Activated naive CD4-positive, alpha-beta T cell treated with anti-CD3 and anti-CD28 coated beads, Interleukin-2, amount 10 ng/mL, durations not matched to agents 7 days and 5 days (primary cell): Measurements from ENCODE around the gene DTL.

Experiments
- CTCF ChIA-PET: fragments of 350-600 bp; sonication (Branson Sonifier 250); formaldehyde crosslinking; loops from one replicate; lab custom pipeline; 2021; ENCODE audit warnings: antibody characterized with exemption; lab: Charles Lee
- DNase-seq: peaks from one replicate; pipeline ENCODE4 v3.0.0-alpha.2; 2020
- H3K27ac Mint-ChIP-seq: one replicate; pipeline ENCODE4 v1.8.0; 2021; ENCODE audit warnings: mild to moderate bottlenecking, moderate library complexity, mixed read lengths
- H3K27me3 Mint-ChIP-seq: one replicate; pipeline ENCODE4 v1.8.0; 2021; ENCODE audit warnings: mild to moderate bottlenecking, mixed read lengths
- H3K36me3 Mint-ChIP-seq: one replicate; pipeline ENCODE4 v1.8.0; 2021; ENCODE audit warnings: mixed read lengths
- H3K4me1 Mint-ChIP-seq: one replicate; pipeline ENCODE4 v1.8.0; 2021; ENCODE audit warnings: mixed read lengths
- H3K4me3 Mint-ChIP-seq: one replicate; pipeline ENCODE4 v1.8.0; 2021; ENCODE audit warnings: mild to moderate bottlenecking, moderate library complexity, mixed read lengths
- H3K9me3 Mint-ChIP-seq: one replicate; pipeline ENCODE4 v1.8.0; 2021; ENCODE audit warnings: mixed read lengths

The DTL gene

GRCh38 chr1:212137854-212138253 lies 102.3 kb downstream of the DTL start:
- CTCF ChIA-PET, result no interaction called here
- no peak overlapping the region for H3K27ac Mint-ChIP-seq
- H3K9me3 Mint-ChIP-seq, result peaks cover 5% of the 10 kb centered on the region
- H3K36me3 Mint-ChIP-seq, result peaks cover 24% of the 10 kb centered on the region
- H3K4me1 Mint-ChIP-seq, result no peaks in the 10 kb centered on the region
- H3K27me3 Mint-ChIP-seq, result no peaks in the 10 kb centered on the region
- no peak overlapping the region for H3K4me3 Mint-ChIP-seq
- DNase-seq, result no peak

- Mint-ChIP-seq H3K27me3 (no peaks in the 10 kb centered on the region), H3K4me3 (no peak overlapping the region), H3K4me1 (no peaks in the 10 kb centered on the region), H3K27ac (no peak overlapping the region), H3K9me3 (peaks cover 5% of the 10 kb centered on the region), H3K36me3 (peaks cover 26% of the 10 kb centered on the region)
- DNase-seq, result no peak
- CTCF ChIA-PET, result interaction anchor here (1.7 kb wide), 1 partner anchor 319 kb away, joined by 3 read pairs; no protein-coding TSS in a partner anchor
Observed at GRCh38 chr1:212138457-212138856, 102.9 kb downstream of the DTL start.

- DNase-seq, result no peak
- no peak overlapping the region for H3K27ac Mint-ChIP-seq
- H3K4me3 Mint-ChIP-seq, result no peak overlapping the region
- peaks cover 23% of the 10 kb centered on the region for H3K36me3 Mint-ChIP-seq
- H3K27me3 Mint-ChIP-seq, result no peaks in the 10 kb centered on the region
- CTCF ChIA-PET, result interaction anchor here (1.7 kb wide), 1 partner anchor 318 kb away, joined by 3 read pairs; no protein-coding TSS in a partner anchor
- no peaks in the 10 kb centered on the region for H3K4me1 Mint-ChIP-seq
- H3K9me3 Mint-ChIP-seq, result peaks cover 3% of the 10 kb centered on the region
Observed at GRCh38 chr1:212139526-212140135, 104.1 kb downstream of the DTL start.

- CTCF ChIA-PET, result no interaction called here
- no peak overlapping the region for H3K27ac Mint-ChIP-seq
- no peak overlapping the region for H3K4me3 Mint-ChIP-seq
- no peaks in the 10 kb centered on the region for H3K27me3 Mint-ChIP-seq
- no peak for DNase-seq
- H3K4me1 Mint-ChIP-seq, result no peaks in the 10 kb centered on the region
- peaks cover 14% of the 10 kb centered on the region for H3K36me3 Mint-ChIP-seq
- no peaks in the 10 kb centered on the region for H3K9me3 Mint-ChIP-seq
Observed at GRCh38 chr1:212141404-212141803, 105.9 kb downstream of the DTL start.

- Mint-ChIP-seq H3K4me3 (no peak overlapping the region), H3K9me3 (no peaks in the 10 kb centered on the region), H3K4me1 (no peaks in the 10 kb centered on the region), H3K36me3 (peaks cover 14% of the 10 kb centered on the region), H3K27me3 (no peaks in the 10 kb centered on the region), H3K27ac (no peak overlapping the region)
- DNase-seq, result no peak
- CTCF ChIA-PET, result no interaction called here
Observed at GRCh38 chr1:212142883-212143530, 107.5 kb downstream of the DTL start.

- Mint-ChIP-seq H3K36me3 (peaks cover 8% of the 10 kb centered on the region), H3K4me1 (no peaks in the 10 kb centered on the region), H3K27me3 (peaks cover 1% of the 10 kb centered on the region), H3K4me3 (no peak overlapping the region), H3K9me3 (no peaks in the 10 kb centered on the region), H3K27ac (no peak overlapping the region)
- CTCF ChIA-PET, result no interaction called here
- DNase-seq, result no peak
Observed at GRCh38 chr1:212147581-212148033, 112.1 kb downstream of the DTL start.

GRCh38 chr1:212149566-212149965 lies 114.0 kb downstream of the DTL start:
- H3K36me3 Mint-ChIP-seq, result peaks cover 1% of the 10 kb centered on the region
- H3K4me1 Mint-ChIP-seq, result no peaks in the 10 kb centered on the region
- H3K27me3 Mint-ChIP-seq, result peaks cover 8% of the 10 kb centered on the region
- no peak for DNase-seq
- no peak overlapping the region for H3K4me3 Mint-ChIP-seq
- no peaks in the 10 kb centered on the region for H3K9me3 Mint-ChIP-seq
- CTCF ChIA-PET, result no interaction called here
- no peak overlapping the region for H3K27ac Mint-ChIP-seq

- Mint-ChIP-seq H3K4me1 (no peaks in the 10 kb centered on the region), H3K27ac (no peak overlapping the region), H3K27me3 (peaks cover 8% of the 10 kb centered on the region), H3K9me3 (no peaks in the 10 kb centered on the region), H3K36me3 (peaks cover 3% of the 10 kb centered on the region), H3K4me3 (no peak overlapping the region)
- CTCF ChIA-PET, result interaction anchor here (1.0 kb wide), 2 partner anchors 110 to 140 kb away, joined by 3 read pairs; no protein-coding TSS in a partner anchor
- DNase-seq, result no peak
Observed at GRCh38 chr1:212152308-212152693, 116.8 kb downstream of the DTL start.

- Mint-ChIP-seq H3K9me3 (no peaks in the 10 kb centered on the region), H3K27ac (no peak overlapping the region), H3K27me3 (peaks cover 8% of the 10 kb centered on the region), H3K4me1 (no peaks in the 10 kb centered on the region), H3K36me3 (peaks cover 6% of the 10 kb centered on the region), H3K4me3 (no peak overlapping the region)
- CTCF ChIA-PET, result interaction anchor here (1.0 kb wide), 1 partner anchor 141 kb away, joined by 3 read pairs; no protein-coding TSS in a partner anchor
- no peak for DNase-seq
Observed at GRCh38 chr1:212152869-212153268, 117.3 kb downstream of the DTL start.

GRCh38 chr1:212153635-212154034 lies 118.1 kb downstream of the DTL start:
- no peak overlapping the region for H3K4me3 Mint-ChIP-seq
- peaks cover 7% of the 10 kb centered on the region for H3K36me3 Mint-ChIP-seq
- CTCF ChIA-PET, result no interaction called here
- H3K9me3 Mint-ChIP-seq, result no peaks in the 10 kb centered on the region
- DNase-seq, result no peak
- no peak overlapping the region for H3K27ac Mint-ChIP-seq
- peaks cover 5% of the 10 kb centered on the region for H3K4me1 Mint-ChIP-seq
- peaks cover 8% of the 10 kb centered on the region for H3K27me3 Mint-ChIP-seq
